ENCODE data around the gene VPS13C.

The VPS13C gene

DNA sequence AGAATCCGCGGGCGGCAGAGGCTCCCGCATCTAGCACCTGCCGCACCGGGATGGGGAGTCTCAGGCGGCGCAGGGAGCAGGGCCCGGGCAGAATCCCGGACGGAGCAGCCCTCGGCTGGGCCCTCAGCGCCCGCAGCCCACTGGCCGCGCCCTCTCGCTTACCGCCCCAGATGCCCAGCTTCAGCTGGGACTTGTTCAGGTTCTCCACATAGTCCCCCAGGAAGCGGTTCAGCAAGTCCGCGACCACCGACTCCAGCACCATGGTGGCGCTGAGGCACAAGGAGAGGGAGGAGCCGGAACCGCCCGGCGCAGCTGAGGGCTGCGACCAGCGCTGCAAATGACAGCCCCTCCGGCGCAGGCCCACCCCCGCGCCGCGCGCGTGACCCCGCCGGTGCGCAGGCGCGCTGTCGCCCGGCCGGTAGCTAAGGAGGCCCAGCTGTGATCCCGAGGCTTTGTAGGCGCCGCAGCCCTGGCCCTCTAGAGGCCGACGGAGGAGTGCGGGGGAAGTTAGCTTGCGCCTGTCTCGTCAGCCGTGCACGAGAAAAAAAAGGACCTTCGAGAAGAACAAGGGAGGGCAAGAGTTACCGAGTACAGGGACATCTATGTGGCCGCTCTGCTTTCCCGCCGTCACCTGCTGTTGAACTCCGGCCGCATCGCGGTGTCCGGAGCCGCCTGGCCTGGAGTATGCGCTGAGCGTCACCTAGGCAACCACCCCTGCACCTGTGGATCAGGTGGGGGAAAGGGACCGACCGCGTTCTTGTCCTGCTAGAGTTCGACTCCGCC lies at the start of gene VPS13C:
Gene VPS13C (minus strand): TSS at position 335 of the 783 bp plus-strand sequence. CDS start 73 bp downstream, at position 262.
- peak; percentile 82 to 87 (median 82) for DNase-seq (ENCODE audit: low read depth in 3 of 3)

DNA sequence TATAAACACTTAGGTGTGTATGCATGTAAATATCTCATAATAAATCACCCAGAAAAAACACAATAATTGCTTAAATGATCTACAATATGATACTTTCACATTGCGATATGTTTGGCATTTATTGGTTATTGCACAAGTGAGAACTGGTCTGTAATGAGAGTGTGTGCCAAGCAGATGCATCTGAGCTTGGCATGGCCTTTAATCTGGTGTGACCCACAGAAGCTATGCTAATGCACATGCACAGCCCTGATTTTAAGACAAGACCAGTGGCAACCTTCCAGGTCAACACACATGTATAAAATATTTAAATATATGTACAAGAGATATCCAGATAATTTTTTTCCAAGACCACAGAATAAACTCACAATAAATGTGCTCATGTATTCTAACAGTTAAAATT lies 49.2 kb upstream of the VPS13C start:
- no peak for DNase-seq (ENCODE audit: low read depth in 3 of 3)

DNA sequence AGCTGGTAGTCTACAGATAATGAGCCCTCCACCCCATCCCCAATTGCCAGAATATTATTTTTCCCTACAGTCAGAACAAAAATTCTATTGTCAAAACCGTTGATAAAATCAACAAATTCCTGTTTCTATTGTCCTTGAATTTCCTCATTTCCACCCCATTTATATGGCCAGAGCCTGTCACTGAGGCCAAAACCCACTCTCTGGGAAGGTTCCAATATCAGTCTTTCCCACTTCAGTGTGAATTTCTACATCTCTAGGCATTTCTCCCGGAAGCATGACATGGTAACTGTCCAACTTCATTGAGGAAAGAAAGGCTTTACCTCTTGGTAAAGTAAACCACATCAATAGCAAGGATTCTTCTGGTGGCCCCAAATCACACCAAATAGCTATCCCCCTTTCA lies 48.2 kb upstream of the VPS13C start:
- no peak for DNase-seq (ENCODE audit: low read depth in 3 of 3)

DNA sequence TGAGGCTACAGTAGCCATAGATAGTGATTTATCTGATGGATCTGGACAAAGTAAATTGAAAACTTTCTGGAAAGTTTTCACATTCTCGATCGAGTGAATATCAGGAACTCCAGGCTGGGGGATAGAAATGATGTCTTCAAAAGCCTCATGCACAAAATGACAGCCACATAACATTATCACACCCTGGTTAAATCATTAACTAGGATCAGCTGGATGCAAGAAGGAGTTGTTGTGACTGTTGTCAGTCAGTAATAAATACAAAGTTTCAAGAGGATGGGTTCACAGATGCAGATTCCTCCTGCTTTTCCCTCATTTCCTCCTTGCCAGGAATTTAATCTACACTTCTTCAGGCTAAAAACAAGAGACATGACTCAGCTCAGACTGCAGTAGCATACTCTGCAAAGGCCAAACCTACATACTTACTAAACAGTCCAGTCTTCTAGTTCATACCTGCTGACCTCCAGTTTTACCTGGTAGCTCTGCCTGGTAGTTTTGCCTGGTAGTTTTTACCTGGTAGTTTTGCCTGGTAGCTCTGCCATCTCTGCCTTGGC lies 47.4 kb upstream of the VPS13C start:
- no peak for DNase-seq (ENCODE audit: low read depth in 3 of 3)

GRCh38 chr15:62106096-62106495 lies 45.8 kb upstream of the VPS13C start:
- DNase-seq (ENCODE audit: low read depth in 3 of 3), result no peak

DNA sequence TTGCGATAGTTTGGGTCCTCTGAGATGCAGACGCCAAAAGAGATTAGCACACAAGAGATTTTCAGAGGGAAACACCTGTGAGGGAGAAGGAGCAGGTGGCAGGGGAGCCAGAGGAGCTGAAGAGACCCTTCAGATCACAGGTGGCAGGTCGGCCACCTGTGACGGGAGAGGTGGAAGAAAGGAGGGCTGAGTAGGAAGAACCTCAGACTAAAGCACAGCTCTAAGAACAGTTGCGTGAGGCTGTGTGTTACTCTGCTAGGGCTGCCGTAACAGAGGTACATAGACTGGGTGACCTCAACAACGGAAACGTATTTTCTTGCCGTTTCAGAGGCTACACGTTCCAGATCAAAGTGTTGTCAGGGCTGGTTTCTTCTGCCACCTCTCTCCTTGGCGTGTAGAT lies 45.0 kb upstream of the VPS13C start:
- DNase-seq (ENCODE audit: low read depth in 3 of 3), result no peak

GRCh38 chr15:62104846-62105245 lies 44.6 kb upstream of the VPS13C start:
- DNase-seq (ENCODE audit: low read depth in 3 of 3), result no peak

DNA sequence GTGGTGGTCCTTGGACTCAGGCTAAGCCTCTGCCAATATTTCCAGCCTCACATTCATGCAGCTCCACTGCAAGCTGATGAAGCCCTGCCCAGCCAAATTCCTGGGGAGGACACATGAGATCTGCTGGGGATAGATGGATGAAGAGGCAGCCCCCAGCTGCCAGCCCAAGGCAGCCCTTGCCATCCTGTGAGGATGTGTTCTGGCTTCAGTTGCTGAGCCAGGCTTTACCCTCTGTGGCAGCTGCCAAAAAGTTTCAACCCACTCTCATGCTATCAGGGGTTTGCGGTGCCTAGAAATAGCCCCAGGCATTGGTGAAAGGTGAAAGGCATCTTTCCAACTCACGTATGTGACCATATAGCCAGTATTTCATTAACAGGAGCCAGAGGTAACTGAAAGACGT lies 44.2 kb upstream of the VPS13C start:
- DNase-seq (ENCODE audit: low read depth in 3 of 3), result no peak

GRCh38 chr15:62103431-62103830 lies 43.2 kb upstream of the VPS13C start:
- no peak for DNase-seq (ENCODE audit: low read depth in 3 of 3)

DNA sequence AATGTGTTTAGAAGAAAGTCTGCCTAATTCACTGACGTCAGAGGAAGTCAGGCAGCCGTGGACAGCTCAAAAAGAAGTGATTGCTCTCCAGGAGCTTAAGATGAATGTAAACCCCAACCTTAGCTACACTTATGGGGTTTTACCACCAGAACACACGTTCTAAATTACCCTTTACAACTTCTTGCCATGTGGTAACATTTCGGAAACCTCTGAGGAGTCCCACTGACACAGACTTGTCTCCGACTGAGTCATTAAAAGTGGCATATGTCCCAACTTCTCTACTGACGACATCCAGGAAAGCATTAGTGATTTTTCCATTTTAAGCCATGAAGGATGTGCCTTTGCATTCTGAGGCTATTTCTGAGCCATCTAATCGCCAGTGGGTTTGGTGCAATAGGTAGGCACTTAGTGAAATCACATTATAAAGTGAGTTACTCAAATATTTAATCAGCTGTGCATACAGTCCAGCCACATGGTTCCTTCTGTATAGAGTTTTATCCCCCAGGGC lies 38.9 kb upstream of the VPS13C start:
- DNase-seq (ENCODE audit: low read depth in 3 of 3), result no peak

GRCh38 chr15:62094388-62094787 lies 34.1 kb upstream of the VPS13C start:
- DNase-seq (ENCODE audit: low read depth in 3 of 3), result no peak

- no peak for DNase-seq (ENCODE audit: low read depth in 3 of 3)
Measured at GRCh38 chr15:62093809-62094208, 33.6 kb upstream of the VPS13C start.

- no peak for DNase-seq (ENCODE audit: low read depth in 3 of 3)
Measured at GRCh38 chr15:62090988-62091387, 30.7 kb upstream of the VPS13C start.

DNA sequence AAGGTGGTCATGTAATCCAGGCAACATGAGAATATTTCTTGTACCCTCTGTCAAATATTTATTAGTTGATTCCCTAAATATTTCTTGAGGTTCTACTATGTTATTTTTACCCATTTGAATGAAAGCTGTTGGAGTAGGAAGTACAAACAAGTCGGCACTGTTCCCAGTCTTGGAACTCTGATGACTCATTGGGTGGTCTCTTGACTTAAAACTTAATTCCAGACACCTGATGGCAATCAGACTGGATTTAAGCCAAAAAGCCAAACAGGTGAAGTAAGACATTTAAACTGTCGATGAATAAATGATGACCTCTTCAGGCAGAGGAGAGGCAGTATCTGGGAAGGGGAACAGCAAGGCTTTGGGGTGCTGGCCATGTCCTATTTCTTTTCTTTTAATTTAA lies 29.4 kb upstream of the VPS13C start:
- DNase-seq (ENCODE audit: low read depth in 3 of 3), result no peak

DNA sequence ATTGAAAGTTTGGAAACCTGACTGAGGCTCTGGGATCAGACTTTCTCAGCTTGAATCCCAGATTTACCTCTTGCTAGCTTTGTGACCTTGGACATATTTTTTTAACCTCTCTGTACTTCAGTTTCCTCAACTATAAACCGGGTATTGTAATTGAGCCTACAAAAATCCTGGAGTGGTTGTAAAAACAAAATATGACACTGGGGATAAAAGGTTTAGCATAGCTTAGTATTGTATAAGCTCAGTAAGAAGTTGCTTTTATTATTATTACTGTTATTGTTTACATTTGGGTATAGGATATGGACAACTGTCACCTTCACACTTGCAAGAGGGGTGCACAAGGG lies 28.1 kb upstream of the VPS13C start:
- no peak for DNase-seq (ENCODE audit: low read depth in 3 of 3)

DNA sequence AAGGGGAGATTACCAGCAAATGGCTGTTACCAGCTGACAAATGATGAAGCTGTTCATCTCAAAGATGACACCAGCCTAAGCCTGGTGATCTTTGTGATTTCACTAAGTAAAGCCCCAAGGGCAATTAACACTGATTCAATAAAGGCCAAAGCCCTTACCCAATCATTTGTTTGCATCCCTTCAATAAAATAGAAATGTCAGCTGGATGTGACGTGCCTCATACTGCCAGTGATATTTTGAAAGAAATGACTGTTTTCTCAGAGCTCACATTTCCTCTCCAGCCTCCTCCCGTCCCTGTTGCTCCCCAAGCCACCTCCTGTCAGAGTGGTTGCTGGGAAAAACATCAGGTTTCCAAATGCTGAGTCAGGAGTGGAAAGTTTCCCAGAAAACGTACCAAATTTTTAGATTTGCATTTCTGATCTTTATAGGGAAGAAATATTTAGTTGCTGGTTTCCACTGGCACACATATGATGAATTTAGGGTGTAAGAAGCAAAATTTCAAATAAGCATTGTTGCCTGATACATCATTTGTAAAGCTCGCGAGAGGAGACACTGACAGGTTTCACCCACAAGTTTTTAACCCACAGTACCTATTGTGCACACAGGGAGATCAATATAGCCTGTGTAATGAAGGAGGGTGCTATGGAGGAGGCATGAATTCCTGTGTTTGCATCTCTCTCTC lies 27.6 kb upstream of the VPS13C start:
- no peak for DNase-seq (ENCODE audit: low read depth in 3 of 3)

- DNase-seq (ENCODE audit: low read depth in 3 of 3), result no peak
Measured at GRCh38 chr15:62085740-62086139, 25.5 kb upstream of the VPS13C start.

DNA sequence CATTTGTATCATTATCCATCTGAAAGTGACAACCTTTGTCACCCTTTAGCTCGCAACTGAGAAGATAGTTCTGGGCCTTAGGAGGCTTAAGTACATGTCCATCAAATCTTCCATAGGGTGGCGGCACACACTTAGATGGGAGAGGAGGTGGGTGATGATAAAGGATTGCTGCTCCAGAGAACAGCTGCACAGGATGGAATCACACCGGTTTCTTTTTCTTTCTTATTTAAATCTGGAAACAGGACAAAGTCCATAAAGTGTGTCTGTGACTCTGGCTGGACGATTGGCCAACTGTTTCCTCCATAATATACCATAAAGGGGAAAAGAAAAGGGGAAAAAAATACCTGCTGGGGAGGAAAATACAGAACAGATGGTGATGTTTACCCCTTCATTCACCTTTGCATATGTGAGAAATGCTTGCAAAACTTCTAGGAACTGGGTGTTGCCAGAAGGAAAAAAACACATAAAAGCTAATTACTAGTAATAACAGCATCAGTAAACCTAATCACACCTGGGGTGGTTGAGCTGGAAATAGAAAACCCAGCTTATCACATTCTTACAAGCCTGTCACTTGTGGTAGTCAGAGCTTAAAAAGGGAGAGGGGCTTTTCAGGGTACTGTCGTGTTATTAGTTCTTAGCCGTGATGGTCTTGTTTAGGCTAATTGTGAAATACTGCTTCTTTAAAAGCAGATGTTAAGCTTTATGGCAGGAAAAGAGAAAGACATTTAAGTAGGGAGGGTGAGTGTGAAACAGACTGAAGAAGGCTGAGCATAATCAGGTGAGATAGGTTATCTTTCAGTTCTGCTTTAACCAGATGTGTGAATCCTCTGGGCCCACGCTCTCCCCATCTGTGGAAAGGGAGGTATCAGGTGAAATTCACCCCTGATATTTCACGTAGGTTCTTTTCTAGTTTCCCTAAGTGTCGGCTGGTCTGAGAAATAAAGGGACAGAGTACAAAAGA lies 23.2 kb upstream of the VPS13C start:
- no peak for DNase-seq (ENCODE audit: low read depth in 3 of 3)

- DNase-seq (ENCODE audit: low read depth in 3 of 3), result no peak
Measured at GRCh38 chr15:62079594-62079993, 19.3 kb upstream of the VPS13C start.

GRCh38 chr15:62075595-62076277 lies 15.5 kb upstream of the VPS13C start:
- DNase-seq (ENCODE audit: low read depth in 3 of 3), result no peak

- no peak for DNase-seq (ENCODE audit: low read depth in 3 of 3)
Measured at GRCh38 chr15:62071711-62072308, 11.6 kb upstream of the VPS13C start.

Data from stimulated activated CD4-positive, alpha-beta T cell treated with anti-CD3 and anti-CD28 coated beads, TNF-alpha, amount 100 ng/mL, for 24 hours (primary cell).